ENCODE data around the gene TBKBP1.

Gene TBKBP1

DNA sequence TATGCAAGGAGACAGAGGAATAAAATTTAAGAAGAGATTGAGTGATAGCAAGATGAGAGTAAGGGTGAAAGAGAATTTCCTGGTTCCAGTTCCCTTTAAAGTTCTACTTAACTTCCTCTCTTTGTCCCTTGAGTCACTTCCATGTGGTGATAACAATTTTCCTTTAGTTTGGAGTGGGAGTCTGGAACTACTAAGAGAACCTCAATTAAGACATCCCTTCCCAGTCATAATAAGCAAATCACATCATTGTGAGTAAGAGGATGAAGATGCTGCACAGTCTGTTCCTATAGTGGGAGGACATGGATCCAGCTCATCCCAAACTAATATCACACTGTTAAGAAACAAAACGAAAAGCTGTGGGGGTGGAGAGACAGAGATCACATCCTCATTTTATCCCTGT, 63.4 kb downstream of the TBKBP1 start:
- FAIRE-seq (no peak), DNase-seq (ENCODE audit: insufficient read length, low spot score) (no peak)

DNA sequence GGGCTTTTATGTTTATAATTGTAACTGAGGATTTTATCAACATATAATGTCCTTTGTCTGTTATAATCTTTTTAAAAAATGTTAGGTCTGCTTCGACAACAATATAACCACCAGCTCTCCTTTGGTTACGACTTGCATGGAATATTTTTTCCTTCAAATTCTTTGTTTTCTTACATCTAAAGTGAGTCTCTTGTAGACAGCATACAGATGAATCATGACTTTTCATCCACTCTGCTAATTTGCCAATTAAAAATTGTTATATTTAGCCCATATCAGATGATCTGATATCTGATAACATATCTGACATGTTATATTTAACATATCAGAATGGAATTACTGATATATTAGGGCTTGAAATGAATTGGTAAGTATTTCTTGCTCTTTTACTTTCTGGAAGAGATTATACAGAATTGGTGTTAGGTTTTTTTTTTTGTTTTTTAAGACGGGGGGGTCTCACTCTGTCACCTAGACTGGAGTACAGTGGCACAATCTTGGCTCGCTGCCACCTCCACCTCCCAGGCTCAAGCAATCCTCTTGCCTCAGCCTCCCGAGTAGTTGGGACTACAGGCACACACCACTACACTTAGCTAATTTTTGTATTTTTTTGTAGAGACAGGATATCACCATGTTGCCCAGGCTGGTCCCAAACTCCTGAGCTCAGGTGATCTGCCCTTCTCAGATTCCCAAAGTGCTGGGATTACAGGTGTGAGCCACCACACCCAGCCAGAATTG, 66.6 kb downstream of the TBKBP1 start:
- DNase-seq (ENCODE audit: insufficient read length, low spot score) (no peak), FAIRE-seq (no peak)
